LNCaP clone FGC (cell line): ENCODE measurements around the gene SLC12A3.

ENCODE experiments used
- DNase-seq: peaks from one replicate; pipeline ENCODE4 v3.0.0-alpha.2; 2011; ENCODE audit warnings: low read depth
- H3K4me3 ChIP-seq: 2 replicates; pipeline ENCODE4 v1.5.1; 2011; ENCODE audit warnings: mild to moderate bottlenecking, low read depth, low read length, control low read depth
- TF ChIP-seq, protein P1 (sequence below): IDR thresholded peaks from 2 replicates; pipeline ENCODE4 v1.5.1; 2012; ENCODE audit warnings: mild to moderate bottlenecking; ENCODE audit not compliant: control insufficient read depth, insufficient read depth; ENCODE audit errors: extremely low read depth

SLC12A3 gene

DNA sequence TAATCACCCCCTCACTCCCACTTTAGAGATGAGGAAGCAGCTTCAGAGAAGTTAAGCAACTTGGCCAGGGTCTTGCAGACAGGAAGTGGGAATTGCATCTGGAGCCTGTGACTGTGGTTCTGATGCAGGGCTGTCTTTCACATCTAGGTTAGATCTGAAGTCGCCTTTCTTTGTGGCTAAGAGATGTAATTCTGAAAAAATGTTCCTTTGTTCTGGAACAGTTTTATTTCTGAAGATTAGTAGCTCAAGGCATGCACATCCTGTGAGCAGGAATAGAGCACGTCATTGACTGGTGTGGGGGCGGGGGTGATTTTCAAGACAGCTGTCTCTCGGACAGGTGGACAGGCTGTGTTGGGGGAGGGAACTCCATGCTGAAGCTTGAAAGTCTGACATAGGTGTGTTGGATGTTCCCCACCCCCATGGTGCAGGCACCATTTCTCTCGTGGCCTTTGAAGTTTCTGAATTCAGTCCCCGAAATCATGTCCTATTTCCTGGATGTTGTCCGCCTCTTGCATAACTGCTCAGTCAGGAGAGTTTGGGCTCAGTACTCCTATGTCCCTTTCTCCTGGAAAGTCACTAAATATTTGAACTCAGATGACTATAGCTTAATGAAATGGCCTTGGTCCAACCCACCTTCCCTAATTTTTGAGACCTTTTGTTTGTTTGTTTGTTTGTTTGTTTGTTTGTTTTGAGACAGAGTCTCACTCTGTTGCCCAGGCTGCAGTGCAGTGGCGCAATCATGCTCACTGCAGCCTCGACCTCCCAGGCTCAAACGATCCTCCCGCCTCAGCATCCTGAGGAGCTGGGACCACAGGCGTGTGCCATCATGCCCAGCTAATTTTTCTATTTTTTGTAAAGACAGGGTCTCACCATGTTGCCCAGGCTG is 45.9 kb downstream of the SLC12A3 start:
- no peak overlapping the region for H3K4me3 ChIP-seq
- TF ChIP-seq, protein P1, sequence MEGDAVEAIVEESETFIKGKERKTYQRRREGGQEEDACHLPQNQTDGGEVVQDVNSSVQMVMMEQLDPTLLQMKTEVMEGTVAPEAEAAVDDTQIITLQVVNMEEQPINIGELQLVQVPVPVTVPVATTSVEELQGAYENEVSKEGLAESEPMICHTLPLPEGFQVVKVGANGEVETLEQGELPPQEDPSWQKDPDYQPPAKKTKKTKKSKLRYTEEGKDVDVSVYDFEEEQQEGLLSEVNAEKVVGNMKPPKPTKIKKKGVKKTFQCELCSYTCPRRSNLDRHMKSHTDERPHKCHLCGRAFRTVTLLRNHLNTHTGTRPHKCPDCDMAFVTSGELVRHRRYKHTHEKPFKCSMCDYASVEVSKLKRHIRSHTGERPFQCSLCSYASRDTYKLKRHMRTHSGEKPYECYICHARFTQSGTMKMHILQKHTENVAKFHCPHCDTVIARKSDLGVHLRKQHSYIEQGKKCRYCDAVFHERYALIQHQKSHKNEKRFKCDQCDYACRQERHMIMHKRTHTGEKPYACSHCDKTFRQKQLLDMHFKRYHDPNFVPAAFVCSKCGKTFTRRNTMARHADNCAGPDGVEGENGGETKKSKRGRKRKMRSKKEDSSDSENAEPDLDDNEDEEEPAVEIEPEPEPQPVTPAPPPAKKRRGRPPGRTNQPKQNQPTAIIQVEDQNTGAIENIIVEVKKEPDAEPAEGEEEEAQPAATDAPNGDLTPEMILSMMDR = no peak
- DNase-seq = no peak

DNA sequence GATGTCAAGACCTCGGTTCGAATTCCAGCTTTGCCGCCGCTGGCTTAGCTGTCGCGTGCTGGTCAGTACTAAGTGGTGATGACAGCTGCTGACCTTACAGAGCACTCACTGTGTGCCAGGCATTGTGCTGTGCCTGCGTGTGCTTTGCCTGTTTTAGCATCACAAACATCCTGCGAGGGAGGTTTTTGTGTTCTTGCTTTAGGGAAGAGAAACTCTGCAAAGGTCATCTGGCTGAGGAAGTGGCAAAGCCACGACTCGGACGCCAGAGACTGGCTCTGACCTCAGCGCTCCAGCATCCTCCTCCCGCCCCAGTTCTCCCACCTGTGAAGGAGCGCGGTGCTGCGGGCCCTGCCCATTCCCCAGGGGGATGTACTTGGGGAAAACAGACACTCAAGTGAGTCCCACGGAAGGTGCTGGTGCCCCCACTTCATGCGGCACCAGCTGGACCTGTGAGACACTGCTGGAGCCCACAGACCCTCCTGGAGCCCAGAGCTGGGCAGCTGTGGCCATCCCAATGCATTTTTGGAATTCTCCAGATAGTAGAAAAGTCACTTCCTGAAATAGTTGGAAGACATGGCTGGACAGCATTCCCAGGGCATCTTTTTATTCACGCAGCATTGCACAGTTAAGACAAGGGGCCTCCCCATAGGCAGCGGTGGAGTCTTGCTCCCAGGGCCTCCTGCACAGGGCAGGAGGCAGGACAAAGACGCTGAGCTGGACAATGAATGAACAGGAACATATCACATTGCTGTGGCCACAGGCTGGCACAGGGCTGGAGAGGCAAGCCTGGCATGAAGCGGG is 47.0 kb downstream of the SLC12A3 start:
- TF ChIP-seq, protein P1 = no peak
- no peak for DNase-seq
- no peak overlapping the region for H3K4me3 ChIP-seq

DNA sequence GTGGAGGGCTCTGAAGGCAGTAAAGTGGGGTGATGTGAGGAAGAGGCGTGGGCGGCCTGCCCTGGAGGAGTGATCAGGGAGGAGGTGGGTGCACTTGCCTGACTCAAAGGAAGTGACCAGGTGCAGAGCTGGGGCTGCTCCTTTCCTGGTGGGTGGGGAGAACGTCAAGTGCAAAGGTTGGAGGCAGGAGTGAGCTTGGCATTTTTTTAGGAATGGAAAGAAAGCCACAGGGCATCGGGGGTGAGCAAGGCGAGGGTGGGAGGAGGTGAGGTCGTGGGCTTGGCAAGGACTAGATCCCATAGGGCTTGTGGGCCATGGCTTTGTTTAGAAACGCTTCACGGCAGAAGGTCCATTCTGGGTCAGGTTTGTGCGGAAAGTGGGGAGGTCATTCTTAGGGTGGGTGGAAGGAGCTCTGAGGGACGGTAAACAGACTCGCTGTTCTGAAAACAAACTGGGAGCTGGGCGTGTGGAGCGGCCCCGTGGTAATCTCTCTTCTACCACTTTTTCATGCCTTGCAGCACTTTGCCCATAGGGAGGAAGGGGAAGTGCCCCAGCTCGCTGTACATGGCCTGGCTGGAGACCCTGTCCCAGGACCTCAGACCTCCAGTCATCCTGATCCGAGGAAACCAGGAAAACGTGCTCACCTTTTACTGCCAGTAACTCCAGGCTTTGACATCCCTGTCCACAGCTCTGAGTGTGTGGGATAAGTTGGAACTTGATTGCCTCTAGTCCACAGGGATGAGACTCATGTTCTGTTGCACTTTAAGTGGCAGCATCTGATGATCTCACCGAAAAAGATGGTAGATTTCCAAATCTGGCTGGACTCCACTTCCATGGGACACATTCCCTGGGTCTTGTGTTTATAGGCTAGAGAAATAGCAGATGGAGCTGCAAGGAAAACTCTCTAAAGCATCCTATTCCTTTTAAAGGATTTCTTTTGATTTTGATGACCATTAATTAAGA is 48.0 kb downstream of the SLC12A3 start:
- no peak overlapping the region for H3K4me3 ChIP-seq
- TF ChIP-seq, protein P1 = no peak
- DNase-seq = no peak

DNA sequence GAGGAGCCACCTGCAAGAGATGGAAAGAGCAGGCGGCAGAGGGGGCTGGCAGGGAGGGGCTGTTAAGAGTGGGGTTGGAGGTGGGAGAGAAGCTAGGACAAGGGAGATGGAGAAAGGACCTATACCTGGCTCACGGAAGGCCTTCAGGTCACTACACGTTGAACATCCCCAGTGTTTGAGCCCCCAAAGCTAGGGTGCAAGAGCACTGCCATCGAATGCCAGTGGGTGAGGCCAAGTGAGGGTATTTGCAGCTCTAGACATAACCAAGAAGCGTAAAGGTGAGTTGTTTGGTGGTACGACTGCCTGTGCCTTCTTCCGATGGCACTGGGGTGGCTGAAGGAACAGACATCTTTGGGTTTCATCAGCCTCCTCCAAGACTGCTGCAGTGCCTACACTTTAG is 49.9 kb downstream of the SLC12A3 start:
- no peak for DNase-seq

DNA sequence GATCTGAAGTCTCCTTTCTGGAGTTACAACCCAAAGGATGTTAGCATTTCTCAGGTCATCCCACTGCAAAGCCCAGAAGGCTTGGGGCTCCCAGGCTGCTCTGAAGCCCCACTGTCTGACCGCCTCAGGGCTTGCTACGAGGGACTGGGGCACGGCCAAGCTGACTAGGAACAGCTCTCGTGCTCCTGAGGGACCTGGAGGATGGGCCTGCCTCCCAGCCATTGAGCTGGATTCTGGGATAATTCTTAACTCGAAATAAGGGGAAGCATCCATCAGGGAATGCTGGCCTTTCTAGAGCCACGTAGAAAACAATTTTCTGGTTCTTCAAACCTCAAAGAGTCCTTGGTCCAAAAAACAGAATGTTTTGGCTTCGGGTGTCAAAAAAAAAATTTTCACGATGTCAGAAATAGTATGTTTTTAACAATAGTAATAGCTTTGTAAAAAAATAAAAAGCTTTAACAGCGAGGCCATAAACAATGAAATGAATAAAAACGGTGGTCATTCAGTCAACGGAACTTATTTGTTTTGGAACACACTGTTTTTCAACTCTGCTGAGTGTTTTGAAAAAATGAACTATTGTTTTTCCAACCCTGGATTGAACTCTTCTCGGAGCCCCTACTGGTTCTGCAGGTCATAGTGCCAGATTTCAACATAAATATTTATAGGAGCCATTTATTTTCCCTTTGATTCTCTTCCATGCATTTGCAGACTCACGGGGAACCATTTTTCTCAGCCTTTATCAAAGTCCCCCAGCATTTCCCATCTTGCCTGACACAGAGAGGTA is 50.5 kb downstream of the SLC12A3 start:
- TF ChIP-seq, protein P1 = no peak
- no peak for DNase-seq
- no peak overlapping the region for H3K4me3 ChIP-seq

More for the DNA sequence above, 49.9 kb downstream of the SLC12A3 start:
- TF ChIP-seq, protein P1 = no peak
- H3K4me3 ChIP-seq = no peak overlapping the region
